GM19372 (cell line): Measurements from ENCODE around the gene GABRA4.
A peak's percentile ranks its signal among the peaks of the same experiment; 100 is the strongest.

Experiments
- ATAC-seq: cut with Tn5 transposase; IDR thresholded peaks from one replicate; pipeline ENCODE4 v1.9.1; 2021; ENCODE audit warnings: mild to moderate bottlenecking, low read depth, moderate library complexity; ENCODE audit not compliant: unreplicated experiment

GABRA4 gene

GRCh38 chr4:46993075-46994006 lies at the start of gene GABRA4:
TSS of gene GABRA4 (minus strand) at chr4:46993581. CDS start at chr4:46993424, 157 bp downstream.
- ATAC-seq = no peak

GRCh38 chr4:47040828-47041227 lies 47.4 kb upstream of the GABRA4 start:
- ATAC-seq = no peak

- ATAC-seq = no peak
Measured at GRCh38 chr4:47038263-47038662, 44.9 kb upstream of the GABRA4 start.

GRCh38 chr4:47032405-47033106 lies 39.2 kb upstream of the GABRA4 start:
- peak; percentile 92 for ATAC-seq

- peak; percentile 34 for ATAC-seq
Measured at GRCh38 chr4:47031751-47032404, 38.5 kb upstream of the GABRA4 start.

- no peak for ATAC-seq
Measured at GRCh38 chr4:47031011-47031678, 37.8 kb upstream of the GABRA4 start, which contains the start of gene GABRB1. TSS of gene GABRB1 (plus strand) at chr4:47031567.

GRCh38 chr4:47017494-47017893 lies 24.1 kb upstream of the GABRA4 start:
- no peak for ATAC-seq

GRCh38 chr4:47017081-47017480 lies 23.7 kb upstream of the GABRA4 start:
- ATAC-seq = no peak

- no peak for ATAC-seq
Measured at GRCh38 chr4:47013373-47013772, 20.0 kb upstream of the GABRA4 start.

- ATAC-seq = no peak
Measured at GRCh38 chr4:47012676-47013075, 19.3 kb upstream of the GABRA4 start.

- ATAC-seq = peak; percentile 85
Measured at GRCh38 chr4:47010912-47011446, 17.6 kb upstream of the GABRA4 start.

GRCh38 chr4:47010347-47010911 lies 17.0 kb upstream of the GABRA4 start:
- ATAC-seq = no peak

- ATAC-seq = no peak
Measured at GRCh38 chr4:47002580-47002979, 9.2 kb upstream of the GABRA4 start.

GRCh38 chr4:47000406-47000805 lies 7.0 kb upstream of the GABRA4 start:
- ATAC-seq = no peak

- no peak for ATAC-seq
Measured at GRCh38 chr4:46999566-46999965, 6.2 kb upstream of the GABRA4 start.

- ATAC-seq = no peak
Measured at GRCh38 chr4:46994007-46994405, 625 bp upstream of the GABRA4 start.

GRCh38 chr4:46992338-46992737 lies 1.0 kb downstream of the GABRA4 start:
- ATAC-seq = no peak

- ATAC-seq = no peak
Measured at GRCh38 chr4:46986922-46987638, 6.3 kb downstream of the GABRA4 start.

- no peak for ATAC-seq
Measured at GRCh38 chr4:46984781-46985180, 8.6 kb downstream of the GABRA4 start.
